Measurements from ENCODE around the gene C18orf63.

DNA sequence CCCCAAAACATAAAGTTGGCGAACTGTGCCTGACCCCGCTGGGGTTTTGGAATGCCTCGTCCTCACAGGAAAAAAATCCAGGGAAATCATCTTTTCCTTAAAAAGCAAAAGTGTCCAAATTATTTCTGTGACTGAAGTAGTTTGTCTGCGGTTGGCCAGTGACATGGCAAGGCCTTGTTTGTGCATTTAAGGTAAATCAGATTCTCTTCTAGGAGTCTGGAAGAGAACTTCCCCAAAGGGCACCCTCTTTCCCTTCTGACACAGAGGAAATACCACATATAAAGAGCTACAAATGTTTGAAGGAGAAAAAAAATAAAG is 23.1 kb upstream of the C18orf63 start:
- TF ChIP-seq CTCF (IDR thresholded peaks at IDR 0.05) (no peak), POLR2AphosphoS5 (IDR thresholded peaks at IDR 0.05; ENCODE audit: low read depth, low read length) (no peak)

Measured in Panc1 (cell line).